Stimulated activated naive CD8-positive, alpha-beta T cell treated with anti-CD3 and anti-CD28 coated beads, Interleukin-15, Interleukin-2, amounts not matched to agents 100 ng/mL and 50 ng/mL, for 24 hours (primary cell): Measurements from ENCODE around the gene NOP16.
A peak's percentile ranks its signal among the peaks of the same experiment; 100 is the strongest.

Experiments used
- H3K27ac Mint-ChIP-seq: one replicate; pipeline ENCODE4 v1.8.0; 2021; ENCODE audit warnings: mild to moderate bottlenecking, mixed read lengths
- H3K27me3 Mint-ChIP-seq: one replicate; pipeline ENCODE4 v1.8.0; 2021; ENCODE audit warnings: mixed read lengths
- H3K36me3 Mint-ChIP-seq: one replicate; pipeline ENCODE4 v1.8.0; 2021; ENCODE audit warnings: low read depth, mixed read lengths
- H3K4me1 Mint-ChIP-seq: one replicate; pipeline ENCODE4 v1.8.0; 2021; ENCODE audit warnings: low read depth, mixed read lengths
- H3K4me3 Mint-ChIP-seq: one replicate; pipeline ENCODE4 v1.8.0; 2021; ENCODE audit warnings: mild to moderate bottlenecking, mixed read lengths
- H3K9me3 Mint-ChIP-seq: one replicate; pipeline ENCODE4 v1.8.0; 2021; ENCODE audit warnings: mixed read lengths

Gene NOP16

DNA sequence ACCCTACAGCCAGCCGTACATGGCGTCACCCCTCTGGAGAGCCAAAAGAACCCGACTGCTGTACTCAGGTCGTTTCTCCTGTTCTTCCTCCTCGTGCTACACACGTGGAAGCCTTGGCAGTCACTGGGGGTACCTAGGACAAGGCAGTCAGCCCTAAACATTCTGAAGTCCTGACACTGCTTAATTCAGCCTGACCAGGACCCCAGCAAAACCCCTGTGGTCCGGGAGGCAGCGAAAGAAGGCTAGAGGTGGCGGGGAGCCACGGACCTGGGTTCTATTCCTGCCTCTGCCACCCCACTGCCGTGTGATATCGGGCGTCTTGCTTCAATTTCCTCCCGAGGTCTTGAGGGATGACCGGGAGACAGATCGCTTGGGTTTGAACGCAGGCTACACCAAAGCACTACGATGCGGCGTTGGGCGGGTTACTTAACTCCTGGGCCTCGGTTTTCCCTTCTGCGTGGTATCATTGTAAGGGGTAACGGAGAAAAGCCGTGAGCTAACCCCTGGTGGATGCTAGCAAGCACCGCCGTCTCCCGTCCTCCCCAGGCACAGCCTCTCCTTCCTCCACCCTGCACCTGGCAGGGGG, 23.5 kb downstream of the NOP16 start:
- Mint-ChIP-seq H3K27me3 (no peaks in the 10 kb centered on the region), H3K4me3 (peak overlapping the region; percentile 78), H3K36me3 (peaks cover 22% of the 10 kb centered on the region), H3K4me1 (peaks cover 28% of the 10 kb centered on the region), H3K9me3 (no peaks in the 10 kb centered on the region), H3K27ac (peak overlapping the region; percentile 85)

DNA sequence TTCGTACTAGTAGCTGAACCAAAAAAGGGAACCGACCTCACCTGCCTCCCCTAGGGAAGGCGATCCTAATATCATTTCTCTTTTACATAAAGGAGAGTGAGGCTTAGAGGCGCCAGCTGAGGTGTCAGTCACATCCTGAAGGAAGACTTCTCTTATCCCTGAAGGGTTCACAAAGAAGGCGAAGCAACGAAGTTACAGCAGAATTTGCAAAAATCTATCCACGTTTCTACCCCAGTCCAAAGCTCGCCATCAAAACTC, 26.2 kb downstream of the NOP16 start:
- no peaks in the 10 kb centered on the region for H3K27me3 Mint-ChIP-seq
- H3K36me3 Mint-ChIP-seq = peaks cover 25% of the 10 kb centered on the region
- peak overlapping the region; percentile 97 for H3K27ac Mint-ChIP-seq
- H3K4me1 Mint-ChIP-seq = peaks cover 39% of the 10 kb centered on the region
- no peaks in the 10 kb centered on the region for H3K9me3 Mint-ChIP-seq
- H3K4me3 Mint-ChIP-seq = peak overlapping the region; percentile 98

DNA sequence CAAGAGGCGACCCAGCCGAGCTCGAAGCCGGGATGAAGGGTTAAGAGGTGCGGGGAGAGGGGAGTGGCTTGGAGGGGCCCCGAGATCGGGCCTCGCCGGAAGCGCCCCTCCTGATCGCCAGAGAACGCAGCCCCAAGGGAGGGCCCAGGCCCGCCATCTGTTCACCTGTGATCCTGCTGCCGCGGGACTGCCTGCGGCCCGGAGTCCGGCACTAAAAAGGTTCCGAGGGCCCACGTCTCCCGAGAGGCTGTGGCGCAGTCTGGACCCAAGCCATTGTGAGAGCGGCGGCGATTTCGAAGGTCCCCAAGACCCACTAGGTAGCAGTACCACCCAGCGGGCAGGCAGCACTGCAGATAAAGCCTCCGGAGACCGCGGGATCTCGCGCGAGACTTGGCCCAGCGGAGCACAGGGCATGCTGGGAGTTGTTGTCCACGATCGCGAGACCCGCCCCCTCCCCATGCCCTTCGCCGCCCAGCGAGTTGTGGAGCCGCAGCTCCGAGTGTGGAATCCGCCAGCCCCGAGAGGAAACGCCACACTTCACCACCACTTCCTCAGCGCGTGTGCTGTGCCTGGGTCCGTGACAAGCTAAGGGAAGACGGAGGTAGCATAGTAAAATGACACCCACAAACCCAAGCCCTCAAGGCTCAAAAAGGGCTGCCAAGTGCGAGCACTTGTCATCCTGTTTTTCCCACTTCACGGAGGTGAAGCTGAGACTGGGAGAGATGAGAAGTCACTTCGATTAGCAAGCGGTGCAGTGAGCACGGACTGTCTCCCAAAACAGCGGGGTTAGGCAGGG, 26.8 kb downstream of the NOP16 start, which contains the start of gene KIAA1191:
TSS of gene KIAA1191 (minus strand) at position 328 of the 796 bp plus-strand sequence. CDS start 2,256 bp downstream, outside the sequence.
- Mint-ChIP-seq H3K36me3 (peaks cover 22% of the 10 kb centered on the region), H3K4me3 (peak within 1 kb of the TSS; percentile 98), H3K27me3 (no peaks in the 10 kb centered on the region), H3K9me3 (no peaks in the 10 kb centered on the region), H3K27ac (peak within 1 kb of the TSS; percentile 97), H3K4me1 (peaks cover 36% of the 10 kb centered on the region)

DNA sequence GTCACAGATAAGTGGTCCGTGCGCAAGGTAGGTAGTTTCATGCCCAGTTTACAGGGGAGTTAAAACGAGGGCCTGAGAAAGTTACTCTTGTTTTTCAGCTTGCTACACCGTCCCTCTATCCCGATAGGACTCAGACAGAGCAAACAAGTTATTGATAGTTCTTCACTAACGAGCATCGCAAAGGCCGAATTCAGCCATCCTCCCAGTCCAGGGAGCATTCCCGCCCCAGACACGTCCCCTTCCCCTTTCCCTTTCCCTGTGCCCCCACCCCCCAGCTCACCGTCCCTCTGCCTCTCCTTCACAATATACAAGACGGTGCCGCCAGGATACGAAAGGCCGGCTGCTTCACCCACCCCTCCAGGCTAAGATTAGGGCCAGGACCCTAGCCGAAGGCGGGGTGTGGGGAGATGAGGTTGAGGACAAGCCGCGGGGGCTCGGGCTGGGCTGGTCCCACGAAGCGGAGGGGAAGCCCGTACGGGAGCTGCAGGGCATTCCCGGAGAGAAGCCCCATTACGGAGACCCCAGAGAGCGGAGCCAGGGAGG, 27.4 kb downstream of the NOP16 start:
- H3K9me3 Mint-ChIP-seq = no peaks in the 10 kb centered on the region
- H3K36me3 Mint-ChIP-seq = peaks cover 19% of the 10 kb centered on the region
- H3K4me1 Mint-ChIP-seq = peaks cover 33% of the 10 kb centered on the region
- H3K27me3 Mint-ChIP-seq = no peaks in the 10 kb centered on the region
- H3K27ac Mint-ChIP-seq = peak overlapping the region; percentile 97
- peak overlapping the region; percentile 98 for H3K4me3 Mint-ChIP-seq

DNA sequence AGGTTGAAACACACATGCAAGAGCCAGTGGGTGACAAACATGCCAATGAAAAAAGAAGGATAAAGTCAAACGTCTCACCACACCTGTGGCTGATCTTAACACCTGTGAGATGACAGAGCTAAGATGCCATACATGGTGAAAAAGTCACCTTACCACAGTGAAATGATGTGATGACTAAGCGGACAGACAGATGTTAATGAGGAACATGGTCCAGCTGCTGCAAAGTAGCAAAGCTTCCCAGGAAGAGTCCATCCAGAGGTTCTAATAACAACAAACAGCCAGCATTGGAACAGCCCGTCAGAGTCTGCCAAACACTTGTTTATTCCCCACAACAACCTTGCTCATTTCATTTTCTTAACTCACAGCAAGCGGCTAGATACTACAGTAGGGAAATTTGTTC, 28.7 kb downstream of the NOP16 start:
- Mint-ChIP-seq H3K27me3 (no peaks in the 10 kb centered on the region), H3K27ac (peak overlapping the region; percentile 59), H3K36me3 (peaks cover 25% of the 10 kb centered on the region), H3K9me3 (no peaks in the 10 kb centered on the region), H3K4me1 (peaks cover 33% of the 10 kb centered on the region), H3K4me3 (peak overlapping the region; percentile 80)

DNA sequence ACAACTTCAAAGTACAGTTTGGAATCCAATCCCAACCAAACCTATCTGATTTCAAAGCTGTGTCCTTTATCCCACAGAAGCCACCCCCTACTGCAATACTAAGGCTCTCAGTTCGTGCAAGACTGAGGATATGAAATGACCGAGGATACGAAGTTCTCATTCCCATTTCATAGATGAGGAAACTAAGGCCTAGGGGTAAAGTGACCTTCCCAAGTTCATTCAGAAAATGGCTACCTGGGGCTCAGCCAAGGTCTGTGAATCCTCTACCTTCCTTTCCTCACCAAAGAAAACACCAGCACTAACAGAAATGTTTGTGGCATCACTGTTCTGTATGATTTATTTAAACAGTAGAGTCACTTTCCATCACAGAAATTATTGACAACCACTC, 32.2 kb downstream of the NOP16 start:
- no peaks in the 10 kb centered on the region for H3K27me3 Mint-ChIP-seq
- peaks cover 20% of the 10 kb centered on the region for H3K4me1 Mint-ChIP-seq
- H3K36me3 Mint-ChIP-seq = peaks cover 43% of the 10 kb centered on the region
- H3K4me3 Mint-ChIP-seq = no peak overlapping the region
- no peak overlapping the region for H3K27ac Mint-ChIP-seq
- H3K9me3 Mint-ChIP-seq = no peaks in the 10 kb centered on the region

DNA sequence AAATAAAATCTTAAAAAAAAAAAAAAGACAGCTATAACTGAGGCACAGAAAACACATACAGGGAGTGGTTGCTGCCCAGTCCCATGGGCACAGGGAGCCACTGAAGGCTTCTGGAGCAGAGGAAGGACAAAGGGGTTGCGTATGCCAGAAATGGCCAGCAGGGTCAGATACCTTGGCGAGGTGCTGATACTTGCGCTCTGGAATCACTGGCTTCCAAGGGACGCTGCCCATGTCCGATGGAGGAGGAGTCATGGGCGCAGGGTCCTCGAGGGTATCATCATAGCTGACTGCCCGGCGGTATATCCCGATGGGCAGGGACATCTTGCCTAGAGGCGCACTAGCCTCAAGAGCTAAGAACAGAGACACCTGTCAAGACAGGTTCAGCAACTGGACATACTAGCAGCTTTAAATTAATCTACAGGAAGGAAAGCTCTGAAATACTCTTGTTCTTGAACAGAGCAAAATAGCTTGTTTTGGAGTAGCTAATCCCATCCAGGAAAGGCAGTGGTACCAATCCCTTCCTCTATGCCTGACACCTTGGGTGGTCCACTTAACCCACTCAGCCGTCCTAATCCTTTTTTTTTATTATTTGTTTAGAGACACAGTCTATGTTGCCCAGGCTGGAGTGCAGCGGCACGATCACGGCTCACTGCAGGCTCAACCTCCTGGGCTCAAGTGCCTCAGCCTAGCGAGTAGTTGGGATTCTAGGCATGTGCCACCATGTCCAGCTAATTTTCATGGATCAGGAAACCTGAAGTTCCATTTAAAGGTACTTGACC, 32.8 kb downstream of the NOP16 start:
- H3K9me3 Mint-ChIP-seq = no peaks in the 10 kb centered on the region
- peaks cover 46% of the 10 kb centered on the region for H3K36me3 Mint-ChIP-seq
- H3K27me3 Mint-ChIP-seq = no peaks in the 10 kb centered on the region
- no peak overlapping the region for H3K27ac Mint-ChIP-seq
- H3K4me3 Mint-ChIP-seq = no peak overlapping the region
- H3K4me1 Mint-ChIP-seq = peaks cover 20% of the 10 kb centered on the region

DNA sequence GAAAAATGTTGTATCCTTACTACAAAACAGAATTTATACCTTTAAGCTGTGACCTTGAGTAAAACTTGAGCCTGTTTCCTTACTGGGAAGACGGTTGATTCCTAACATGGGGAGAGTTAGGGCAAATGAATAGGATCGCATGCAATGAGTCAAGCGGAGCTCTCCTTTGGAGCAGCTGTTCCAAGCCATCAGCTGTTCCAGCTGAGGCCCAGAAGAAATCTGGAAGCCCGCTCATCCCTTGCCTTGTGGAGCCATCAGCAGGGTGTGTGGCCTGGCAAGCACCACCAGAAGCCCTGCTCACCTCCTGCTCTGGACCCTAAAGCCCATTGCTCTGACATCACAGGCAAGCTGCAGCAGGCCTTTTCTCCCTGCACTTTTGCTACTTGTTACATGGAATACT, 34.9 kb downstream of the NOP16 start:
- Mint-ChIP-seq H3K4me3 (no peak overlapping the region), H3K36me3 (peaks cover 53% of the 10 kb centered on the region), H3K27ac (no peak overlapping the region), H3K9me3 (no peaks in the 10 kb centered on the region), H3K27me3 (no peaks in the 10 kb centered on the region), H3K4me1 (peaks cover 12% of the 10 kb centered on the region)

DNA sequence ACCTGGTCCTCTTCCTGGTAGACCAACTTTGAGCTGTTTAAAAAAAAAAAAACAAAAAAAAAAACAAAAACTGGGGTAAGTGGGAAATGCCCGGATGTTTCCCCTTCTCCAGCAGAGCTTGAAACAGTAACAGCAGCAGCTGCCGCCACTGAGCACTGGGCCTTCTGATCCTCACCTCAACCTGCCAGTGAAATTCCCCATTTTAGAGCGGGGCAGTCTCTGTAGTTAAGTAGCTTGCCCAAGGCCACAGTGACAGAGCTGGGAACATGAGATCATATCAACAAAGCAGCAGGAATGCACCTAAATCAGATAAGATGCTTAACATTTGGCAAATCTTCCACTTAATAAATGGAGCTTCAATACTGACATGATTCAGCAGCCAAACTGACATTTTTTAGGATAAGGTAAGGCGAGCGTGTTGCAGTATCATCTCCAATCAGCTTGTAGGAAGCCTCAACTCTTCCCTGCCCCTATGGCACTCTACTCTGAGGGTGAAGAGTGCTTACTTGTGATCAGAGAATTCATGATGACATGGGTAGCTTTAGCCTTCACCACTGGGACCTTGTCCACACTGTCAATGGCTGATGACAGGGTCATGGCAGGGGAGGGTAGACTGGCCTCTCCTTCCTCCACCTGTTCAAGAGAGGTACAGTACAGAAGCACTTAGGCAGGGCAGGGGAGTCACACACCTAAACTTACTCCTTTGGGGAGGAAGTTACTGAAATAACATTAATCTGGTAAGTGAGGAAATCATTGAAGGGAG, 36.1 kb downstream of the NOP16 start:
- no peaks in the 10 kb centered on the region for H3K27me3 Mint-ChIP-seq
- no peak overlapping the region for H3K4me3 Mint-ChIP-seq
- H3K36me3 Mint-ChIP-seq = peaks cover 51% of the 10 kb centered on the region
- H3K9me3 Mint-ChIP-seq = no peaks in the 10 kb centered on the region
- peaks cover 2% of the 10 kb centered on the region for H3K4me1 Mint-ChIP-seq
- H3K27ac Mint-ChIP-seq = no peak overlapping the region

DNA sequence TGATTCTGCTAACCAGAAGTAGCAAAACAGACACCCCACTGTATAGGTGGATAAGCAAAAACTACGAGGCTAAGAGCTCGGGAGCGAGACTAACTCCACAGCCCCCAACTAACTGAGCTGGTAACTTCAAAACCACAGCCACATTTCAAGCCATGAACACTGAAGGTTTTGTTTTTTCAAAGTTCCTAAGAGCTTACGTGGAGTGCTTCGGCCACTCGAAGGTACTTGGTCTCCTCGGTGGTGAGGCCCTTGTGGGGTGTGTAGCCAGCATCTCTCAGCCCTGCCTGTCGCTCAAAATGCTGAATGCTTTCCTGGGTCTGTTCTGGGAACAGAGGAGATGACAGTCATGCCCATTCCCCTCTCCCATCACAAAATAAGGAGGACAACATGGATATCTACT, 38.0 kb downstream of the NOP16 start:
- Mint-ChIP-seq H3K36me3 (peaks cover 53% of the 10 kb centered on the region), H3K27ac (peak overlapping the region; percentile 18)

DNA sequence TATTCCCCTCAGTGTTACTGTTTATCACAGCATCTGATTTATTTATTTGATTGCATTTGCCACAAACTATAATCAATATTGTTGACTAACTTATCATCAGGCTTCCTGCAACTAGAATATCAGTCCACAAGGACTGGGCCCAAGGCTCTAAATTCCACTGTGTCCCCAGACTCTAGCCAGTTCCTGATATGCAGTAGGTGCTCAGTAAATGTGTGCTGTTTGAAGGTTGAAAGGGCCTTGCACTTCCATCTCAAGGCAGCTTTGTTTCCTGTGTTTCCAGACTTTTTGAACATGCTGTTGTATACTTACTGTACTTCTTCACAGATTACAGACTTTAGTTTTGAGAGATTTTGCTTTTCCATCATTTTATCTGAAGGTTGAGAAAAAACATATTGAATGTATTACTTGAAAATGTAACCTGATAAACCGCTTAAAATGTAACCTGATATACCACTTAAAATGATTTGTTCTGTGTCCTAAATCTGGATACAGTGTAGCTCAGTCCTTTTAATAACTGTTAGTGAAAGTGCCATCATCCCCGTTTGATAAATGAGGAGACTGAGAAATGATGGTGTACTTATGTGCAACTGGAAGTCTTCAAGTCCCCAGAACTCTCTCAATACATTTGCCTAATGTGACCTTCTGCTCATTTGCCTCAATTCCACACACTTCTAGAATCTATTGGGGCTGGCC, 45.5 kb downstream of the NOP16 start:
- H3K9me3 Mint-ChIP-seq = no peaks in the 10 kb centered on the region
- H3K27ac Mint-ChIP-seq = no peak overlapping the region
- H3K36me3 Mint-ChIP-seq = peaks cover 18% of the 10 kb centered on the region

More for the DNA sequence above, 38.0 kb downstream of the NOP16 start:
- Mint-ChIP-seq H3K4me1 (no peaks in the 10 kb centered on the region), H3K4me3 (no peak overlapping the region), H3K9me3 (no peaks in the 10 kb centered on the region), H3K27me3 (no peaks in the 10 kb centered on the region)

DNA sequence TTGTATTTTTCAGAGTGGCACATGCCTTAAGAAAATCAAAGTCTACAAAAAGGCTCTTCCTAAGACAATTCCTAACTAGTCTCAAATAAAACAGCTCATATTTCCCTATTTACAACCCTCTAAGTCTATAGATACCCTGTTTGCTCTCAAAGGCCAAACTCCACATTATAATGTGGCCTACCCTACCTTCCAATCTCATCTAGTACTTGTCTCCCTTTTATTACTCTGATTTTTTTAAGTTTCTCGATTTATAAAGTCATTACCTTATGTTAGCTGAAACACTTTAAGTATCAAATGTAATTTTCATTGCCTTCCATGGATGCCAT, 46.3 kb downstream of the NOP16 start:
- Mint-ChIP-seq H3K27ac (no peak overlapping the region), H3K9me3 (no peaks in the 10 kb centered on the region), H3K4me1 (no peaks in the 10 kb centered on the region), H3K4me3 (no peak overlapping the region), H3K36me3 (peaks cover 20% of the 10 kb centered on the region), H3K27me3 (no peaks in the 10 kb centered on the region)

More for the DNA sequence above, 45.5 kb downstream of the NOP16 start:
- Mint-ChIP-seq H3K27me3 (no peaks in the 10 kb centered on the region), H3K4me1 (no peaks in the 10 kb centered on the region), H3K4me3 (no peak overlapping the region)

DNA sequence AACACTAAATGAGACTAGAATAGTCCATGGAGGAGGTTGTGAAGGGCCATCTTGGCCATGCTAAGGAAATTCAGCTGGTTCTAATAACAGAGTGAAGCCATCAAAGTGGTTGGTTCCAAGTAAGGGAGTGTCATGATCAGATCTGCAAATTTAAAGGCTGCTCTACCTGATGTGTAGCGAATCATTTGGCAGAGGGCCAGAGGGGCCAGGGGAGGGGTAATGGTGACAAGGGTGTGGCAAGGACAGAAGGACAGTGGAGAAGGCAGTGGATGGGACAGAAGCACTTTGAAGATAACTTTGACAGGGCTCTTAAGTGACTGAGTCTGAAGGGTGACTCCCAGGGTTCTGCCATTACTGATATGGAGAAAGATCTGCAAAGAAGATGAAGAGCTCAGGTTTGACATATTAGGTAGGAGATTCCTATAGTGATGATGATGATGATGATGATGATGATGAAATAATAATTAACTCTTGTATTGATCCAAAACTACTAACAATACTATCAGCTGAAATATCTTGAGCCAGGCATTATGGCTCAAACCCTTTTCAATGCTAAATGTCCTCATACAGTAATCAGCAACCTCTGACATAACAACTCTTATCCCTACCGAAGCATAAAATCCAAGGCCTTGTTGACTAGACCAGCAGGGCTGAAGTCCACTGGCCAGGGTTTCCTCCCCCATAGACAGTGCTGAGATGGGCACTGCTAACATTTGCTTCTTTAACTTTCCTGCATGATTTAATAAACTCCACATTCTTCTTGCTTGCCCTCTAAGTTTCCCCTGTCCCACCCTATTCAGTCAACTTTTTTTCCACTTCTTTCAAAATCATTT, 46.9 kb downstream of the NOP16 start:
- Mint-ChIP-seq H3K4me1 (no peaks in the 10 kb centered on the region), H3K27me3 (no peaks in the 10 kb centered on the region), H3K36me3 (peaks cover 25% of the 10 kb centered on the region), H3K9me3 (no peaks in the 10 kb centered on the region), H3K27ac (no peak overlapping the region), H3K4me3 (no peak overlapping the region)
